ENCODE measurements around the gene SLC12A4. TPM values are rescaled to one million over a fixed set of nuclear protein-coding genes. Genes with fewer than 3 reads are reported as not detected.
A peak's percentile ranks its signal among the peaks of the same experiment; 100 is the strongest.
"Not testable (repeated sequence)": the region's sequence is repeated elsewhere in the genome, so short reads cannot be mapped to it uniquely, and the experiment has no call there.

Gene SLC12A4
- total RNA-seq, 2 experiments from 2014 or later, result 15.1 to 17.7 TPM

DNA sequence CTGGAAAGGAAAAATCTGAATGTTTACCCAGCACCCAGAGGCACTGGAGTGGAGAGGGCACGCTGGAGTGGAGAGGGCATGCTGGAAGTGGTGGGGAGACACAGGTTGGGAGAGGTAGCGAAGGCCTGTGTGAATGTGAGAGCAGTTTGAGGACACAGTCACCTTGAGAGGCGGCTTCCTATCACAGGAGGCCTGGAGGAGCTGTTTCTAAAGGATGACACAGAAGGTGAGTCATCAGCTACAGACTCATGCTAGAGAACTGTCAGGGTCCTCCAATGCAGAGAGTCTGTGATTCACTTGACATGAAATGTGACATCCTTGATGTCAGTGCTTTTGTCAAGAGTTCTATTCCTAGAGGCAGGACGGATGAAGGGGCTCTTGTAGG is 50.6 kb downstream of the SLC12A4 start:
- TF ChIP-seq, protein P1, sequence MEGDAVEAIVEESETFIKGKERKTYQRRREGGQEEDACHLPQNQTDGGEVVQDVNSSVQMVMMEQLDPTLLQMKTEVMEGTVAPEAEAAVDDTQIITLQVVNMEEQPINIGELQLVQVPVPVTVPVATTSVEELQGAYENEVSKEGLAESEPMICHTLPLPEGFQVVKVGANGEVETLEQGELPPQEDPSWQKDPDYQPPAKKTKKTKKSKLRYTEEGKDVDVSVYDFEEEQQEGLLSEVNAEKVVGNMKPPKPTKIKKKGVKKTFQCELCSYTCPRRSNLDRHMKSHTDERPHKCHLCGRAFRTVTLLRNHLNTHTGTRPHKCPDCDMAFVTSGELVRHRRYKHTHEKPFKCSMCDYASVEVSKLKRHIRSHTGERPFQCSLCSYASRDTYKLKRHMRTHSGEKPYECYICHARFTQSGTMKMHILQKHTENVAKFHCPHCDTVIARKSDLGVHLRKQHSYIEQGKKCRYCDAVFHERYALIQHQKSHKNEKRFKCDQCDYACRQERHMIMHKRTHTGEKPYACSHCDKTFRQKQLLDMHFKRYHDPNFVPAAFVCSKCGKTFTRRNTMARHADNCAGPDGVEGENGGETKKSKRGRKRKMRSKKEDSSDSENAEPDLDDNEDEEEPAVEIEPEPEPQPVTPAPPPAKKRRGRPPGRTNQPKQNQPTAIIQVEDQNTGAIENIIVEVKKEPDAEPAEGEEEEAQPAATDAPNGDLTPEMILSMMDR (IDR thresholded peaks at IDR 0.05), result no peak
- peaks cover 48% of the 10 kb centered on the region for H3K36me3 ChIP-seq (ENCODE audit: insufficient read depth, low read length)
- H3K9me3 ChIP-seq (ENCODE audit: control insufficient read depth in 1 of 2, insufficient read depth in 1 of 2, low read length in 2 of 2), result no peaks in the 10 kb centered on the region
- no peak overlapping the region for H3K27ac ChIP-seq (ENCODE audit: low read depth in 1 of 2, low read length in 2 of 2)
- Mint-ChIP-seq H3K36me3 (ENCODE audit: low read depth) (peaks cover 44% of the 10 kb centered on the region), H3K4me1 (ENCODE audit: low read depth) (peaks cover 20% of the 10 kb centered on the region), H3K27ac (no peak overlapping the region), H3K9me3 (no peaks in the 10 kb centered on the region), H3K4me3 (no peak overlapping the region), H3K27me3 (no peaks in the 10 kb centered on the region)
- DNase-seq (peak in 3 of 14 experiments; percentile 22 to 46 (median 28)), ATAC-seq (ENCODE audit: poor library complexity) (no peak)
- CTCF ChIA-PET, result no interaction called here
- peaks cover 11% of the 10 kb centered on the region for H3K4me1 ChIP-seq (ENCODE audit: insufficient read depth, low read length)
- no peaks in the 10 kb centered on the region for H3K27me3 ChIP-seq (ENCODE audit: control insufficient read depth in 1 of 2, insufficient read depth in 2 of 2, low read length in 2 of 2)
- POLR2A ChIA-PET, result no interaction called here
- intact Hi-C loops (cut with DNase I, micrococcal nuclease), result loop anchor here in 1 of 2 experiments (10.0 kb wide), 1 partner anchor 183 kb away; no protein-coding TSS in a partner anchor
- H3K4me3 ChIP-seq (ENCODE audit: low read length), result no peak overlapping the region

DNA sequence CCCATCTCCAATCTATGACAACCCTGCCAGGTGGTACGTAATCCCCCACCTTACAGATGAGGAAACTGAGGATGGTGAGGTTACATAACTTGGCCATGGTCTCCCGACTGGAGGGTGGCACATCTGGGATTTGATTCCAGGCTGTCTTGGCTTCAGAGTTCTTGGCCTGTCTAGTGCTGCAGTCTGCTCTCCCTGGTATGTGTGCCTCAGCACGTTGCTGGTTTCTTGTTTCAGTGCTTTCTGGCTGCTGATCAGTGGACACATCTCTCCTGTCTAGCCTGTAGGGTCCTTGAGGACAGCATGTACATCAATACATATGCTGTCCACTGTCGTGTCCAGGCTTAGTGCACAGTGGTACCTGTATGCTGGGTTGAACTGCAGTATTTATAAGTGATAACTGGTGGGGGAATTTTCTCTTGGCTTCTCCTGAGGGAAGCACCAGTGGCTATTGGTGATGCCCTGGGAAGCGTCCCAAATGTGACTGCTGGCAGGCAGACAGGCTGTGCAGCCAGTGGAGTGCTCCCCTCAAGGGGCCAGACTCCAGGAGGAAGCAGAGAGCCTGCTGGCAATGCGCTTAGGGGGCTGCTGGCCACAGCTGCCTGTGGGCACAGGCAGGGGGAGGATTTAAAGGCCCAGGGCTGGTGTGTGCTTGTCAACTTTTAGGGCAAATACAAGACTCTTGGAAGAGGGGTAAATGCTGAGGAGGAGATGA is 51.1 kb downstream of the SLC12A4 start:
- Histone ChIP-seq H3K36me3 (ENCODE audit: insufficient read depth, low read length) (peaks cover 44% of the 10 kb centered on the region), H3K4me3 (ENCODE audit: low read length) (no peak overlapping the region), H3K4me1 (ENCODE audit: insufficient read depth, low read length) (peaks cover 11% of the 10 kb centered on the region), H3K27ac (ENCODE audit: low read depth in 1 of 2, low read length in 2 of 2) (no peak overlapping the region), H3K9me3 (ENCODE audit: control insufficient read depth in 1 of 2, insufficient read depth in 1 of 2, low read length in 2 of 2) (no peaks in the 10 kb centered on the region), H3K27me3 (ENCODE audit: control insufficient read depth in 1 of 2, insufficient read depth in 2 of 2, low read length in 2 of 2) (no peaks in the 10 kb centered on the region)
- Mint-ChIP-seq H3K4me3 (no peak overlapping the region), H3K36me3 (ENCODE audit: low read depth) (peaks cover 42% of the 10 kb centered on the region), H3K9me3 (no peaks in the 10 kb centered on the region), H3K4me1 (ENCODE audit: low read depth) (peaks cover 20% of the 10 kb centered on the region), H3K27me3 (no peaks in the 10 kb centered on the region), H3K27ac (no peak overlapping the region)
- intact Hi-C loops (cut with DNase I, micrococcal nuclease), result loop anchor here in 1 of 2 experiments (10.0 kb wide), 1 partner anchor 182 kb away; no protein-coding TSS in a partner anchor
- DNase-seq (no peak), ATAC-seq (ENCODE audit: poor library complexity) (no peak)
- CTCF ChIA-PET, result no interaction called here
- TF ChIP-seq, protein P1 (IDR thresholded peaks at IDR 0.05), result no peak
- POLR2A ChIA-PET, result no interaction called here

DNA sequence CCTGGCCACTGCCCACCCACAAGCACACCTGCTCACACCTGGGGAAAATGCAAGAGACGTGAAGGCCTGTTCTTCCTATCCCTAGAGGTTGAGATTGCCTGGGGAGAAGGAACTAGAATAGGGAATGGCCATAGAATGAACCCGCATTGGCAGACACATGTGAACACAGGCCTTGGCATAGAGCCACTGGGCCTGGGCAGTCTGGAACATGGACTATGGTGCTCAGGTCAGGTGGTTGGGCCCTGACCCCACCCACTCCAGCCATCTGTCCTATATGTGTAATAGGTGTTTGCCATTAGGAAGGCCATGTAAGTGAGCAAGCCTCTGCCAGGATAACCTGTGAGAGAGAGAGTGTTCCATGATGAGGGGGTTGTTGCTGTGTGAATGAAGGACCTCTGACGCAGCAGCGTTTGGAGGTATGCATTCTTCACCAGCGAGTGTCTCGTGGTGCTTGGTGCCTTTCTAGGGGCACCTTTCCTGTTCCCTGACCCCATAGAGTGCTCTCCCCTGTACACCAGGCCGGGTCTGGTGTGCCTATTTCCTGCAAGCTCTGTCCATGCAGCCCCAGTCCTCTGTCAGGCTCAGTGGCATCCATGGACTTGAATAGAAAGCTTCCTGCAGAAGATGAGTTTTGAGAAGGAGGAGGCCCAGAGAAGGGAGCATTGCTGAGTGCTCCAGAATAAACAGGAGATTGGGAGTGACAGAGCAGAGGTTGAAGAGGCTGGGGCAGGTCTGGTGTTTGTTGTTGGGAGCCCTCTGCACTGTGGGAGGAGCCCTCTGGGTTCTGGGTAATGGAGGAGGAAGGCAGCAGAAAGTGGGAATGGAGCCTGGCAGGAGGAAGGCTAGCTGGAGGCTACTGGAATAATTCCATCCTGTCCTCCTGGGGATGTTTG is 52.4 kb downstream of the SLC12A4 start:
- TF ChIP-seq, protein P1 (IDR thresholded peaks at IDR 0.05), result no peak
- no peaks in the 10 kb centered on the region for H3K27me3 ChIP-seq (ENCODE audit: control insufficient read depth in 1 of 2, insufficient read depth in 2 of 2, low read length in 2 of 2)
- H3K4me3 Mint-ChIP-seq, result no peak overlapping the region
- peaks cover 45% of the 10 kb centered on the region for H3K36me3 Mint-ChIP-seq (ENCODE audit: low read depth)
- H3K9me3 Mint-ChIP-seq, result no peaks in the 10 kb centered on the region
- no peaks in the 10 kb centered on the region for H3K27me3 Mint-ChIP-seq
- H3K27ac Mint-ChIP-seq, result peak overlapping the region; percentile 48
- intact Hi-C loops (cut with DNase I, micrococcal nuclease), result loop anchor here in 1 of 2 experiments (10.0 kb wide), 1 partner anchor 181 kb away; no protein-coding TSS in a partner anchor
- peaks cover 20% of the 10 kb centered on the region for H3K4me1 Mint-ChIP-seq (ENCODE audit: low read depth)
- H3K36me3 ChIP-seq (ENCODE audit: insufficient read depth, low read length), result peaks cover 52% of the 10 kb centered on the region
- H3K4me3 ChIP-seq (ENCODE audit: low read length), result no peak overlapping the region
- H3K9me3 ChIP-seq (ENCODE audit: control insufficient read depth in 1 of 2, insufficient read depth in 1 of 2, low read length in 2 of 2), result no peaks in the 10 kb centered on the region
- ChIA-PET CTCF (no interaction called here), POLR2A (no interaction called here)
- H3K4me1 ChIP-seq (ENCODE audit: insufficient read depth, low read length), result peaks cover 11% of the 10 kb centered on the region
- DNase-seq (no peak), ATAC-seq (ENCODE audit: poor library complexity) (no peak)
- no peak overlapping the region for H3K27ac ChIP-seq (ENCODE audit: low read depth in 1 of 2, low read length in 2 of 2)

DNA sequence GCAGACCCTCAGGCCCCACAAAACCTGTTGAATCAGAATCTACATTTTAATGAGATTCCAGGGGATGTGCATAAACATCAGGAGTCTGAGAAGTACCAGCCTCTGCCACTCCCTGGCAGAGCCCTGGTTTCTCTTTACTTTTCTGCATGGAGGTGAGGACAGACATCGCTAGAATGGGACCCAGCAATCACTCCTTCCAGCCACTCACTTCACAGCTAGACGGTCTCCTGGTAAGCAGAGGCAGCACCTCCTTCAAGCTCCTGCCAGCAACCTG is 53.0 kb downstream of the SLC12A4 start:
- POLR2A ChIA-PET, result not testable (repeated sequence)

More for the DNA sequence above, 53.0 kb downstream of the SLC12A4 start:
- H3K9me3 ChIP-seq (ENCODE audit: control insufficient read depth in 1 of 2, insufficient read depth in 1 of 2, low read length in 2 of 2); DNase-seq; H3K9me3 Mint-ChIP-seq; H3K27me3 ChIP-seq (ENCODE audit: control insufficient read depth in 1 of 2, insufficient read depth in 2 of 2, low read length in 2 of 2); ATAC-seq (ENCODE audit: poor library complexity); H3K4me3 Mint-ChIP-seq; H3K27ac Mint-ChIP-seq; H3K27ac ChIP-seq (ENCODE audit: low read depth in 1 of 2, low read length in 2 of 2); CTCF ChIA-PET; H3K27me3 Mint-ChIP-seq; H3K4me3 ChIP-seq (ENCODE audit: low read length): not testable (repeated sequence)
- intact Hi-C loops (cut with DNase I, micrococcal nuclease), result loop anchor here in 1 of 2 experiments (10.0 kb wide), 1 partner anchor 181 kb away; no protein-coding TSS in a partner anchor
- Mint-ChIP-seq H3K4me1 (ENCODE audit: low read depth) (peaks cover 20% of the 10 kb centered on the region), H3K36me3 (ENCODE audit: low read depth) (peaks cover 49% of the 10 kb centered on the region)
- Histone ChIP-seq H3K4me1 (ENCODE audit: insufficient read depth, low read length) (peaks cover 11% of the 10 kb centered on the region), H3K36me3 (ENCODE audit: insufficient read depth, low read length) (peaks cover 52% of the 10 kb centered on the region)
